ENCODE data around the gene RHOF.
"Not testable (repeated sequence)": the region's sequence is repeated elsewhere in the genome, so short reads cannot be mapped to it uniquely, and the experiment has no call there.

RHOF gene

GRCh38 chr12:121773011-121773777, 20.3 kb downstream of the RHOF start:
- peak; percentile 42 to 45 for DNase-seq

- DNase-seq: no peak
Measured at GRCh38 chr12:121770813-121771625, 22.5 kb downstream of the RHOF start.

GRCh38 chr12:121770388-121770787, 23.1 kb downstream of the RHOF start:
- no peak for DNase-seq

GRCh38 chr12:121769831-121770301, 23.6 kb downstream of the RHOF start:
- DNase-seq: no peak

- DNase-seq: no peak
Measured at GRCh38 chr12:121769297-121769830, 24.1 kb downstream of the RHOF start.

GRCh38 chr12:121767525-121768016, 25.9 kb downstream of the RHOF start:
- no peak for DNase-seq

GRCh38 chr12:121766290-121767039, 27.0 kb downstream of the RHOF start:
- no peak for DNase-seq

- no peak for DNase-seq
Measured at GRCh38 chr12:121765573-121765972, 27.9 kb downstream of the RHOF start.

- no peak for DNase-seq
Measured at GRCh38 chr12:121764808-121765207, 28.7 kb downstream of the RHOF start.

- no peak for DNase-seq
Measured at GRCh38 chr12:121762269-121762668, 31.2 kb downstream of the RHOF start.

GRCh38 chr12:121758536-121758935, 35.0 kb downstream of the RHOF start:
- DNase-seq: not testable (repeated sequence)

- DNase-seq: no peak
Measured at GRCh38 chr12:121755591-121755990, 37.9 kb downstream of the RHOF start.

- DNase-seq: no peak
Measured at GRCh38 chr12:121754836-121755235, 38.7 kb downstream of the RHOF start.

- no peak for DNase-seq
Measured at GRCh38 chr12:121753844-121754264, 39.6 kb downstream of the RHOF start.

- no peak for DNase-seq
Measured at GRCh38 chr12:121751749-121752351, 41.6 kb downstream of the RHOF start.

GRCh38 chr12:121751034-121751433, 42.5 kb downstream of the RHOF start:
- DNase-seq: no peak

GRCh38 chr12:121750507-121750955, 43.0 kb downstream of the RHOF start:
- no peak for DNase-seq

- no peak for DNase-seq
Measured at GRCh38 chr12:121749267-121749666, 44.2 kb downstream of the RHOF start.

- no peak for DNase-seq
Measured at GRCh38 chr12:121748571-121749265, 44.8 kb downstream of the RHOF start.

GRCh38 chr12:121748218-121748570, 45.3 kb downstream of the RHOF start:
- no peak for DNase-seq

GRCh38 chr12:121745545-121745944, 47.9 kb downstream of the RHOF start:
- DNase-seq: not testable (repeated sequence)

GRCh38 chr12:121741743-121742142, 51.7 kb downstream of the RHOF start:
- no peak for DNase-seq

Measured in NCI-H2081 (cell line).